H9 (cell line): ENCODE data around the gene PCMT1. TPM values are rescaled to one million over a fixed set of nuclear protein-coding genes. Genes with fewer than 3 reads are reported as not detected.

Experiments
- DNase-seq: peaks from one replicate; pipeline ENCODE4 v3.0.0-alpha.2; 2017
- H2AFZ ChIP-seq: one replicate; pipeline ENCODE4 v1.6.1; 2013; ENCODE audit warnings: mild to moderate bottlenecking, low read length, control low read depth, moderate library complexity
- H2AK5ac ChIP-seq: 2 replicates; pipeline ENCODE4 v1.6.1; 2013; ENCODE audit warnings: low read length, control low read depth, mixed read lengths; ENCODE audit not compliant: insufficient read length
- H2BK120ac ChIP-seq: one replicate; pipeline ENCODE4 v1.6.1; 2013; ENCODE audit warnings: low read depth, mild to moderate bottlenecking, low read length, control low read depth, inconsistent platforms; ENCODE audit not compliant: poor library complexity, severe bottlenecking
- H2BK12ac ChIP-seq: 2 replicates; pipeline ENCODE4 v1.6.1; 2013; ENCODE audit warnings: low read length, control low read depth, mixed read lengths, low read depth; ENCODE audit not compliant: insufficient read length
- H2BK15ac ChIP-seq: 2 replicates; pipeline ENCODE4 v1.6.1; 2013; ENCODE audit warnings: low read depth, low read length, control low read depth
- H2BK20ac ChIP-seq: one replicate; pipeline ENCODE4 v1.6.1; 2013; ENCODE audit warnings: low read depth, mild to moderate bottlenecking, low read length, control low read depth, inconsistent platforms; ENCODE audit not compliant: poor library complexity, severe bottlenecking
- H2BK5ac ChIP-seq: 2 replicates; pipeline ENCODE4 v1.6.1; 2013; ENCODE audit warnings: low read length, control low read depth, mixed read lengths; ENCODE audit not compliant: insufficient read length
- H3K14ac ChIP-seq: 2 replicates; pipeline ENCODE4 v1.6.1; 2013; ENCODE audit warnings: low read length, control low read depth; ENCODE audit not compliant: insufficient read depth
- H3K18ac ChIP-seq: 2 replicates; pipeline ENCODE4 v1.6.1; 2013; ENCODE audit warnings: low read depth, mild to moderate bottlenecking, mixed read lengths, low read length, control low read depth; ENCODE audit not compliant: insufficient read length
- H3K23ac ChIP-seq: 2 replicates; pipeline ENCODE4 v1.6.1; 2013; ENCODE audit warnings: low read length, control low read depth, mixed read lengths, low read depth; ENCODE audit not compliant: insufficient read length
- H3K23me2 ChIP-seq: 2 replicates; pipeline ENCODE4 v1.6.1; 2013; ENCODE audit warnings: low read depth, mild to moderate bottlenecking, mixed read lengths, low read length, control low read depth; ENCODE audit not compliant: insufficient read length, poor library complexity, severe bottlenecking
- H3K27ac ChIP-seq: 2 replicates; pipeline ENCODE4 v1.5.1; 2013; ENCODE audit warnings: low read length, control low read depth, mixed read lengths, low read depth; ENCODE audit not compliant: insufficient read length
- H3K27me3 ChIP-seq: 2 replicates; pipeline ENCODE4 v1.6.1; 2013; ENCODE audit warnings: low read length, control low read depth, inconsistent platforms; ENCODE audit not compliant: insufficient read depth
- H3K4ac ChIP-seq: 2 replicates; pipeline ENCODE4 v1.6.1; 2013; ENCODE audit warnings: low read depth, mild to moderate bottlenecking, control low read depth, inconsistent platforms, low read length, moderate library complexity
- H3K4me1 ChIP-seq: 2 replicates; pipeline ENCODE4 v1.6.1; 2013; ENCODE audit warnings: low read length, control low read depth, inconsistent platforms; ENCODE audit not compliant: insufficient read depth
- H3K4me2 ChIP-seq: 2 replicates; pipeline ENCODE4 v1.6.1; 2013; ENCODE audit warnings: low read length, control low read depth, mixed read lengths; ENCODE audit not compliant: insufficient read length, insufficient read depth
- H3K56ac ChIP-seq: 2 replicates; pipeline ENCODE4 v1.6.1; 2013; ENCODE audit warnings: low read depth, mild to moderate bottlenecking, mixed read lengths, low read length, control low read depth; ENCODE audit not compliant: insufficient read length
- H3K79me1 ChIP-seq: 2 replicates; pipeline ENCODE4 v1.6.1; 2013; ENCODE audit warnings: low read depth, mild to moderate bottlenecking, moderate library complexity, low read length, control low read depth, inconsistent platforms; ENCODE audit not compliant: insufficient read depth, poor library complexity, severe bottlenecking
- H3K79me2 ChIP-seq: 2 replicates; pipeline ENCODE4 v1.6.1; 2013; ENCODE audit warnings: low read length, control low read depth, inconsistent platforms; ENCODE audit not compliant: insufficient read depth
- H3K9ac ChIP-seq: 2 replicates; pipeline ENCODE4 v1.6.1; 2013; ENCODE audit warnings: low read length, control low read depth, mixed read lengths; ENCODE audit not compliant: insufficient read length; ENCODE audit errors: extremely low read depth
- H3K9me3 ChIP-seq: one replicate; pipeline ENCODE4 v1.6.1; 2013; ENCODE audit warnings: low read depth, low read length, inconsistent platforms; ENCODE audit not compliant: control insufficient read depth
- H3T11ph ChIP-seq: one replicate; pipeline ENCODE4 v1.6.1; 2013; ENCODE audit warnings: mild to moderate bottlenecking, low read length, control low read depth, inconsistent platforms
- H4K20me1 ChIP-seq: one replicate; pipeline ENCODE4 v1.6.1; 2013; ENCODE audit not compliant: control insufficient read depth, insufficient read length, insufficient read depth
- H4K5ac ChIP-seq: 2 replicates; pipeline ENCODE4 v1.6.1; 2013; ENCODE audit warnings: low read depth, mild to moderate bottlenecking, mixed read lengths, low read length, control low read depth; ENCODE audit not compliant: insufficient read length
- H4K8ac ChIP-seq: replicated peaks from 2 replicates; pipeline ENCODE4 v1.6.1; 2013; ENCODE audit warnings: low read length, control low read depth, mixed read lengths, low read depth; ENCODE audit not compliant: insufficient read length
- H4K91ac ChIP-seq: 2 replicates; pipeline ENCODE4 v1.6.1; 2013; ENCODE audit warnings: low read depth, mild to moderate bottlenecking, moderate library complexity, mixed read lengths, low read length, control low read depth; ENCODE audit not compliant: insufficient read length
- H3K27ac Mint-ChIP-seq, 3 experiments: 2 replicates in 2 of 3; 3 replicates in 1 of 3; pipeline ENCODE4 v1.8.0; 2020 to 2021; ENCODE audit warnings: mixed read lengths in 3 of 3, mild to moderate bottlenecking in 1 of 3, moderate library complexity in 1 of 3
- H3K27me3 Mint-ChIP-seq: 2 replicates; pipeline ENCODE4 v1.8.0; 2021; ENCODE audit warnings: low read depth, mild to moderate bottlenecking, moderate library complexity, mixed read lengths
- H3K36me3 Mint-ChIP-seq, 3 experiments: 2 replicates in 2 of 3; 3 replicates in 1 of 3; pipeline ENCODE4 v1.8.0; 2020 to 2021; ENCODE audit warnings: low read depth in 3 of 3, mixed read lengths in 3 of 3; ENCODE audit not compliant: insufficient read depth in 1 of 3
- H3K4me1 Mint-ChIP-seq, 2 experiments: 2 replicates each; pipeline ENCODE4 v1.8.0; 2020; ENCODE audit warnings: mixed read lengths in 2 of 2
- H3K4me3 Mint-ChIP-seq, 2 experiments: 2 replicates in 1 of 2; 3 replicates in 1 of 2; pipeline ENCODE4 v1.8.0; 2020 to 2021; ENCODE audit warnings: mild to moderate bottlenecking in 2 of 2, mixed read lengths in 2 of 2, moderate library complexity in 1 of 2
- H3K9me3 Mint-ChIP-seq, 2 experiments: 2 replicates in 1 of 2; 3 replicates in 1 of 2; pipeline ENCODE4 v1.8.0; 2020; ENCODE audit warnings: mild to moderate bottlenecking in 2 of 2, mixed read lengths in 2 of 2, moderate library complexity in 1 of 2
- CTCF ChIP-seq: fragments of 200-600 bp; sonication (generic); conservative IDR thresholded peaks from 3 replicates; pipeline ENCODE4 v1.8.0; 2021; ENCODE audit warnings: antibody characterized with exemption, mild to moderate bottlenecking
- WGBS: extraction: QIAGEN DNeasy Blood & Tissue Kit; methylation state at CpG from one replicate; pipeline ENCODE4 v1.1.7; 2013; ENCODE audit warnings: missing lambda C conversion rate, low lambda C conversion rate, mixed read lengths; ENCODE audit not compliant: insufficient read length; ENCODE audit errors: extremely low coverage; 5-methylcytosine and 5-hydroxymethylcytosine counted together
- total RNA-seq: library from RNA; stranded (reverse); gene quantifications from 2 replicates; pipeline ENCODE4 v1.2.1, GENCODE V29; 2021

Gene PCMT1
- total RNA-seq, 1 experiment from 2014 or later: 98.3 TPM

- H3K27ac ChIP-seq: no peak overlapping the region
- no peak overlapping the region for H2BK120ac ChIP-seq
- no peak overlapping the region for H3K4me2 ChIP-seq
- H3K79me2 ChIP-seq: no peaks in the 10 kb centered on the region
- no peaks in the 10 kb centered on the region for H4K20me1 ChIP-seq
- H3K36me3 Mint-ChIP-seq: peaks cover 0 to 18% (median 2%) of the 10 kb centered on the region in 3 experiments; a peak in 4 of 7 replicates
- no peaks in the 10 kb centered on the region for H3K23me2 ChIP-seq
- H3K14ac ChIP-seq: no peak overlapping the region
- no peaks in the 10 kb centered on the region for H3K4me1 Mint-ChIP-seq
- H3T11ph ChIP-seq: no peak overlapping the region
- H3K9me3 Mint-ChIP-seq: no peaks in the 10 kb centered on the region
- WGBS: no CpG with 5 or more reads among the region's 2 CpGs
- H2BK20ac ChIP-seq: no peak overlapping the region
- H2AK5ac ChIP-seq: no peak overlapping the region
- no peak overlapping the region for H3K4me3 Mint-ChIP-seq
- no peaks in the 10 kb centered on the region for H3K4me1 ChIP-seq
- no peak overlapping the region for H3K23ac ChIP-seq
- no peak overlapping the region for H4K91ac ChIP-seq
- DNase-seq: no peak
- H3K9me3 ChIP-seq: no peaks in the 10 kb centered on the region
- no peak overlapping the region for H3K56ac ChIP-seq
- H2BK15ac ChIP-seq: no peak overlapping the region
- H2BK5ac ChIP-seq: no peak overlapping the region
- no peak overlapping the region for H4K5ac ChIP-seq
- no peaks in the 10 kb centered on the region for H3K79me1 ChIP-seq
- H3K27me3 Mint-ChIP-seq: no peaks in the 10 kb centered on the region
- H3K4ac ChIP-seq: no peak overlapping the region
- H3K9ac ChIP-seq: no peak overlapping the region
- no peak overlapping the region for H2AFZ ChIP-seq
- H3K27me3 ChIP-seq: no peaks in the 10 kb centered on the region
- no peak overlapping the region for H2BK12ac ChIP-seq
- no peak overlapping the region for H4K8ac ChIP-seq
- TF ChIP-seq CTCF: no peak
- H3K27ac Mint-ChIP-seq: no peak overlapping the region
- no peak overlapping the region for H3K18ac ChIP-seq
Observed at GRCh38 chr6:149809798-149810197, 60.3 kb downstream of the PCMT1 start.
